Right lobe of liver (tissue), 4 donors: ENCODE results near the gene CYREN.

Source experiments
- POLR2A ChIP-seq: fragments of 450-650 bp; IDR thresholded peaks from one replicate; pipeline ENCODE4 v1.6.1; 2017; ENCODE audit warnings: antibody characterized with exemption, mild to moderate bottlenecking
- TF ChIP-seq, protein P1 (sequence below), 4 donors: fragments of 200-600 bp in 3 of 4; fragments of 450-650 bp in 1 of 4; IDR thresholded peaks; one replicate each; pipeline versions ENCODE4 v1.5.1 to v1.8.0; 2016 to 2022; ENCODE audit warnings: antibody characterized with exemption in 4 of 4, mild to moderate bottlenecking in 2 of 4
- donor health status: DM: no; HTN: no; CAD: no.
- donor health status: DM: no; HTN: no; CAD: no.
- donor health status: DM: no; HTN: yes; CAD: no.

DNA sequence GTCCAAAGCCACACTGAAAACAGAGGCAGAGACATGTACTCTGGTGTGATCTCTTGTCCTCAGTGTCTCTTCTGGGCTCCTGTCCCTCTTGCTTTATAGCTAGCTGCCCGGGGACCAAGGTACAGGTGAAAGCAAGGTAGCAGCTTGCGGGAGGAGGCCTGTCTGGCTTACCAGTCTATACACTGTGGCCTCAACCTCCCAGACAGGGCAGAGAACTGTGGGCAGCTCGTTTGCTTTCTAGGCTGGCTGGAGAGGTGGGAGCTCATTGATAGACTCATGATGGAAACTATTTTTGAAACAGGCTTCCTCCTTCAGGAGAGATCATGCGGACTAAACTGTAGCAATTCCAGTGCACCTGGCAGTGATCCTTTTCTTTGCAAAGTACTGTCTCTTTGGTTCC lies 4.6 kb downstream of the CYREN start:
- TF ChIP-seq POLR2A = no peak
- TF ChIP-seq, protein P1, sequence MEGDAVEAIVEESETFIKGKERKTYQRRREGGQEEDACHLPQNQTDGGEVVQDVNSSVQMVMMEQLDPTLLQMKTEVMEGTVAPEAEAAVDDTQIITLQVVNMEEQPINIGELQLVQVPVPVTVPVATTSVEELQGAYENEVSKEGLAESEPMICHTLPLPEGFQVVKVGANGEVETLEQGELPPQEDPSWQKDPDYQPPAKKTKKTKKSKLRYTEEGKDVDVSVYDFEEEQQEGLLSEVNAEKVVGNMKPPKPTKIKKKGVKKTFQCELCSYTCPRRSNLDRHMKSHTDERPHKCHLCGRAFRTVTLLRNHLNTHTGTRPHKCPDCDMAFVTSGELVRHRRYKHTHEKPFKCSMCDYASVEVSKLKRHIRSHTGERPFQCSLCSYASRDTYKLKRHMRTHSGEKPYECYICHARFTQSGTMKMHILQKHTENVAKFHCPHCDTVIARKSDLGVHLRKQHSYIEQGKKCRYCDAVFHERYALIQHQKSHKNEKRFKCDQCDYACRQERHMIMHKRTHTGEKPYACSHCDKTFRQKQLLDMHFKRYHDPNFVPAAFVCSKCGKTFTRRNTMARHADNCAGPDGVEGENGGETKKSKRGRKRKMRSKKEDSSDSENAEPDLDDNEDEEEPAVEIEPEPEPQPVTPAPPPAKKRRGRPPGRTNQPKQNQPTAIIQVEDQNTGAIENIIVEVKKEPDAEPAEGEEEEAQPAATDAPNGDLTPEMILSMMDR (IDR thresholded peaks at IDR 0.05) = no peak
